Mononuclear cell (primary cell): ENCODE results near the gene PDE6B. TPM values are rescaled to one million over a fixed set of nuclear protein-coding genes. Genes with fewer than 3 reads are reported as not detected.

Source experiments
- H3K27me3 ChIP-seq: 2 replicates; pipeline ENCODE4 v1.6.0; 2011; ENCODE audit warnings: low read length, control low read depth; ENCODE audit not compliant: insufficient read depth
- H3K4me1 ChIP-seq: 2 replicates; pipeline ENCODE4 v1.5.1; 2011; ENCODE audit warnings: mild to moderate bottlenecking, low read length, control low read depth; ENCODE audit not compliant: insufficient read depth
- H3K4me3 ChIP-seq: 2 replicates; pipeline ENCODE4 v1.5.1; 2011; ENCODE audit warnings: mild to moderate bottlenecking, low read length, moderate library complexity
- H3K9me3 ChIP-seq: 2 replicates; pipeline ENCODE4 v1.5.1; 2011; ENCODE audit warnings: low read depth, mild to moderate bottlenecking, control low read depth, low read length
- total RNA-seq: library from RNA; depleted of rRNA; stranded (reverse); fragments of >200 nt; gene quantifications from one replicate; pipeline ENCODE4 v1.2.3, GENCODE V29; 2012

PDE6B gene
- total RNA-seq, result 10.4 TPM

GRCh38 chr4:624705-625590 lies at the start of gene PDE6B:
Gene PDE6B, plus strand, starts transcription at chr4:625573. Its CDS starts 54 bp downstream, at chr4:625627.
- H3K27me3 ChIP-seq, result no peaks in the 10 kb centered on the region
- no peaks in the 10 kb centered on the region for H3K9me3 ChIP-seq
- no peak within 1 kb of the TSS for H3K4me3 ChIP-seq
- H3K4me1 ChIP-seq, result no peaks in the 10 kb centered on the region

GRCh38 chr4:576245-576821 lies 49.0 kb upstream of the PDE6B start, which contains the start of gene TMEM271:
Gene TMEM271, minus strand, starts transcription at chr4:576295. Its CDS starts 233 bp downstream, at chr4:576062.
- peaks cover 50% of the 10 kb centered on the region for H3K27me3 ChIP-seq
- H3K4me1 ChIP-seq, result no peaks in the 10 kb centered on the region
- no peak within 1 kb of the TSS for H3K4me3 ChIP-seq
- H3K9me3 ChIP-seq, result no peaks in the 10 kb centered on the region

GRCh38 chr4:576991-577498 lies 48.3 kb upstream of the PDE6B start:
- H3K9me3 ChIP-seq, result no peaks in the 10 kb centered on the region
- H3K27me3 ChIP-seq, result peaks cover 54% of the 10 kb centered on the region
- H3K4me1 ChIP-seq, result no peaks in the 10 kb centered on the region
- no peak overlapping the region for H3K4me3 ChIP-seq

GRCh38 chr4:577499-578450 lies 47.6 kb upstream of the PDE6B start:
- Histone ChIP-seq H3K4me1 (no peaks in the 10 kb centered on the region), H3K9me3 (no peaks in the 10 kb centered on the region), H3K27me3 (peaks cover 59% of the 10 kb centered on the region), H3K4me3 (no peak overlapping the region)

- peaks cover 50% of the 10 kb centered on the region for H3K27me3 ChIP-seq
Measured at GRCh38 chr4:578451-579443, 46.6 kb upstream of the PDE6B start.

GRCh38 chr4:579543-580175 lies 45.7 kb upstream of the PDE6B start:
- Histone ChIP-seq H3K27me3 (peaks cover 45% of the 10 kb centered on the region), H3K9me3 (peaks cover 9% of the 10 kb centered on the region), H3K4me1 (no peaks in the 10 kb centered on the region), H3K4me3 (no peak overlapping the region)

More at GRCh38 chr4:578451-579443, 46.6 kb upstream of the PDE6B start:
- no peaks in the 10 kb centered on the region for H3K4me1 ChIP-seq
- H3K9me3 ChIP-seq, result peaks cover 1% of the 10 kb centered on the region
- no peak overlapping the region for H3K4me3 ChIP-seq

GRCh38 chr4:581181-581580 lies 44.2 kb upstream of the PDE6B start:
- peaks cover 9% of the 10 kb centered on the region for H3K9me3 ChIP-seq
- no peaks in the 10 kb centered on the region for H3K4me1 ChIP-seq
- no peak overlapping the region for H3K4me3 ChIP-seq
- peaks cover 45% of the 10 kb centered on the region for H3K27me3 ChIP-seq

GRCh38 chr4:581753-582361 lies 43.5 kb upstream of the PDE6B start:
- H3K27me3 ChIP-seq, result peaks cover 45% of the 10 kb centered on the region

GRCh38 chr4:583820-584219 lies 41.6 kb upstream of the PDE6B start:
- H3K9me3 ChIP-seq, result peaks cover 9% of the 10 kb centered on the region
- H3K4me3 ChIP-seq, result no peak overlapping the region
- H3K4me1 ChIP-seq, result no peaks in the 10 kb centered on the region
- peaks cover 26% of the 10 kb centered on the region for H3K27me3 ChIP-seq

More at GRCh38 chr4:581753-582361, 43.5 kb upstream of the PDE6B start:
- Histone ChIP-seq H3K4me1 (no peaks in the 10 kb centered on the region), H3K9me3 (peaks cover 9% of the 10 kb centered on the region), H3K4me3 (no peak overlapping the region)

GRCh38 chr4:587671-588350 lies 37.6 kb upstream of the PDE6B start:
- Histone ChIP-seq H3K9me3 (peaks cover 9% of the 10 kb centered on the region), H3K4me1 (no peaks in the 10 kb centered on the region), H3K27me3 (peaks cover 4% of the 10 kb centered on the region), H3K4me3 (no peak overlapping the region)

- Histone ChIP-seq H3K27me3 (peaks cover 4% of the 10 kb centered on the region), H3K4me1 (no peaks in the 10 kb centered on the region), H3K9me3 (peaks cover 9% of the 10 kb centered on the region), H3K4me3 (no peak overlapping the region)
Measured at GRCh38 chr4:588351-588849, 37.0 kb upstream of the PDE6B start.

- peaks cover under 1% of the 10 kb centered on the region for H3K9me3 ChIP-seq
- no peaks in the 10 kb centered on the region for H3K4me1 ChIP-seq
- no peak overlapping the region for H3K4me3 ChIP-seq
- H3K27me3 ChIP-seq, result no peaks in the 10 kb centered on the region
Measured at GRCh38 chr4:589219-589963, 36.0 kb upstream of the PDE6B start.
